ENCODE data around the gene XRCC5.

GRCh38 chr2:216121255-216121654 lies 12.1 kb downstream of the XRCC5 start:
- TF ChIP-seq POLR2A (IDR thresholded peaks at IDR 0.05; ENCODE audit: low read depth, low read length) (no peak), POLR2AphosphoS5 (IDR thresholded peaks at IDR 0.05; ENCODE audit: low read depth, low read length) (no peak), TAF1 (IDR thresholded peaks at IDR 0.05; ENCODE audit: borderline replicate concordance, low read depth, low read length) (no peak)

Measured in GM12892 (cell line).